GM19463 (cell line): ENCODE measurements around the gene ORC4.
"Not testable (repeated sequence)": the region's sequence is repeated elsewhere in the genome, so short reads cannot be mapped to it uniquely, and the experiment has no call there.

Experiments used
- ATAC-seq: cut with Tn5 transposase; IDR thresholded peaks from one replicate; pipeline ENCODE4 v1.9.1; 2021; ENCODE audit warnings: mild to moderate bottlenecking, moderate library complexity; ENCODE audit not compliant: unreplicated experiment

Gene ORC4

DNA sequence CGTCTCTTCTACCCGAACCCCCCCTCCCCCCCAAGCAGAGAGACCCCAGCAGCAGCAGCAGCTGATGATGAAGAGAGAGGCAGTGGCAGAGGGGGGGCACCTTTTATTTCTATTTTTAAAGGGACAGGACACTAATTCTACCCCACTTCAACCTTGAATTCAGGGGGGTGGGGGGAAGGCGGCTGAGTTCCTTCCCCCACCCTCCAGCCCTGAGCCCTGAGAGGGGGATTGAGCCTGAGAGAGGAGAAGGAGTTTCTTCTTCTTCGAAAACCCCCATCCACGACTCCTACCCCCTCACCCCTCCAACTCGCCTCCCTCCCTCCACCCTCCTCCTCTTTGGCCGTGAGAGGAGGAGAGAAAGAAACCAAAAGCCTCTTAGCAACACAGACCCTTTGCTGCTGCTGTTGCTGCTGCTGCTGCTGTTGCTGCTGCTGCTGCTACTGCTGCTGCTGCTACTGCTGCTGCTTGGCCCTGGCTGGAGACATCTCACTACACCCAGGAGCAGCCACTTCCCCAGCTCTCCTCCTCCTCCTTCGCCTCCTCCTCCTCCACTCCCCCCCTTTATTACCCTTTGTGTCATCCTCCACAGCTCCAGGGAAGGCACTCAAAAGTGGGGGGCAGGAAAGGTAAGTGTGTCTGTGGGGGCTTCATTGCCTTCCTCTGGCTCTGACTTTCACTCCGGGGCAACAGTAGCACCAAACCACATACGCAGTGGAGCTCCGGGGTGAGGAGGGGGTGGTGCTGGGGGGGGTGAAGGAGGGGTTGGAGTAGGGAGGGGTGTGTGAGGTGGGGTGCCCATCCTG is 723 bp upstream of the ORC4 start, which contains the start of gene MBD5:
Gene MBD5, plus strand, starts transcription at position 33 of the 803 bp plus-strand sequence.
- peak; percentile 33 for ATAC-seq

DNA sequence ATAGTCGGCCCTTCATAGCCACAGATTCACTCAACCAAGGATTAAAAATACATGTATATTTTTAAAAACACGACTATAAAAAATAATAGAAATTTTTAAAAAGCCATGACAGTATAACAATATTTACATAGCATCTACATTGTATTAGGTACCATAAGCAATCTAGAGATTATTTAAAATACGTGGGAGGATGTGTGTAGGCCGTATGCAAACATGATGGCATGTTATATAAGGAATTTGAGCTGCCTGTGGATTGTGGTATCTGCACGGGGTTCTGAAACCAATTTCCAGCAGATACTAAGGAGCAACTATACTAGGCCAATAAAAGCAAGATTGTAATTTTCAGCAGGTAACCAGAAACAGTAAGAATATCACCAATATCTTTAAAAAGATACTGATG is 5.9 kb downstream of the ORC4 start:
- no peak for ATAC-seq

- ATAC-seq, result no peak
Measured at GRCh38 chr2:148013876-148014275, 6.7 kb downstream of the ORC4 start.

- ATAC-seq, result not testable (repeated sequence)
Measured at GRCh38 chr2:148008411-148008810, 12.1 kb downstream of the ORC4 start.

DNA sequence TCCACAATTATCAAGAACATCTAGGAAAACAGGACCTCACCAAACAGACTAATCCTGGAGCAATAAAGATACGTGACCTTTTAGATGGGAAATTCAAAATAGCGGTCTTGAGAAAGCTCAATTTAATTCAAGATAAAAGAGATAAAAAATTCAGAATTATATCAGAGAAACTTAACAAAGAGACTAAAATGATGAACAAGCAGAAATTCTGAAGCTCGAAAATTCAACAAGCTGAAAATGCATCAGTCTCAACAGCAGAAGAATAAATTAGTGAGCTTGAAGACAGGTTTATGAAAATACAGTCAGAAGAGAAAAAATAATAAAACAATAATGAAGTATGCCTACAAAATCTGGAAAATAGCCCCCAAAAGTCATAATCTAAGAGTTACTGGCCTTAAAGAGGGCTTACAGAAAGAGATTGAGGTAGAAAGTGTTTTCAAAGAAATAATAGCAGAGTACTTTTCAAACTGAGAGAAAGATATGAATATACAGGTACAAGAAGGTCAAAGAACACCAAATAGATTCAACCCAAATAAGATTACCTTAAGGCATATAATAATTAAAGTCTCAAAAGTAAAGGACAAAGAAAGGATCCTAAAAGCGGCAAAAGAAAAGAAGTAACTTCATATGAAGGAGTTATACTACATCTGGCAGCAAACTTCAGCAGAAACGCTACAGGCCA is 13.2 kb downstream of the ORC4 start:
- ATAC-seq, result no peak

DNA sequence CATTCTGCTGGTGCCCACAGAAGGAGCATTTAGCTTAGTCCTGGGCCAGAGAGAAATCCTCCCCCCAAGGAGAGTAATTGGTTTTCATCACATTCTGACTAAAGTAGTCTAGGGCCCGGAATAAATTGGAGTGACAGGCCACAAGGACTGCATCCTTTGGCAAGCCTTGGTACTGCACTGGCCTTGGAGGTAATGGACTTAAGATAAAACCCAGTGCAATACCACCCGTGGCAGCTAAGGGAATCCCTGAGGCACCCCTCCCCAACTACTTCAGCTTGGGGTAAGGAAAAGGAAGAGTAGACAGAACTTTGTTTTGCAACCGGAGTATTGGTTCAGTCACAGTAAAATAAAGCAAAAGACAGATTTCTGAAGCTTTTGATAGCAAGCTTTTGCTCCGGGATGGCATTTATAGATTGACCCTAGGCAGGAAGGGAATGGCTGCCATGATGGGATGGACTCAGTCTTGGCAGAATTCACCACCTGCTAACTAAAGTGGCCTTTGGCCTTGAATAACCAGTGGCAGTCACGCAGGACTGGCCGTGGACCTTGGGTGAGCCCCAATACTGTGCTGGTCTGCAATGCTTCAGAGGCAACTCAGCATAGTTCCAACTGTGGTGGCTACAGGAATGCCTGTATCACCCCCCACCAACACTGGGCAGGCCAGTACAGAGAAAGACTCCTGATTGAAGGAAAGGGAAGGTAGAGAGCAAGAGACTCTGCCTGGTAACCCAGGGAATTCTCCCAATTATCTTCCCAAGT is 14.1 kb downstream of the ORC4 start:
- no peak for ATAC-seq

DNA sequence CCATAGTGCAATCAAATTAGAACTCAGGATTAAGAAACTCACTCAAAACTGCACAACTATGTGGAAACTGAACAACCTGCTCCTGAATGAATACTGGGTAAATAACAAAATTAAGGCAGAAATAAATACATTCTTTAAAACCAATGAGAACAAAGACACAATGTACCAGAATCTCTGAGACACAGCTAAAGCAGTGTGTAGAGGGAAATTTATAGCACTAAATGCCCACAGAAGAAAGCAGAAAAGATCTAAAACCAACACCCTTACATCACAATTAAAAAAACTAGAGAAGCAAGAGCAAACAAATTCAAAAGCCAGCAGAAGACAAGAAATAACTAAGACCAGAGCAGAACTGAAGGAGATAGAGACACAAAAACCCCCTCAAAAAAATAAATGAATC is 18.1 kb downstream of the ORC4 start:
- not testable (repeated sequence) for ATAC-seq

- no peak for ATAC-seq
Measured at GRCh38 chr2:148000095-148000494, 20.4 kb downstream of the ORC4 start.

DNA sequence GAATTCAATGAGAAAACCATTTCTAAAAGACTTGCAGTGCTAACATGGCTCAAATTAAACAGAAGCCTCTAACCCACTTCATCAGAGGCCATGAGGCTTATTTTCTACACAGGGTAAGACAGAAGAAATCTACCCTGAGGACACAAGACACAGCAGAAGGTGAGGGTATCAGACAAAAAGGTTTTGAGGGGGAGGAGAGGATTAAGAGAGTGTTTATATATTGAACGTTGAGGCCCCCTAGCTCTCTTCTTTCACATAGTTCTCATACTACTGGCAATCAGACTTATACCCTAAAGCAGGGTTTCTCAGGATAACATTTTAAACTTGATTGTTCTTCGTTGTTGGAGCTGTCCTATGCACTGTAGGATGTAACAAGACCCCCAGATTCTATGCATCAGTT is 21.4 kb downstream of the ORC4 start:
- no peak for ATAC-seq

GRCh38 chr2:147998203-147998602 is 22.3 kb downstream of the ORC4 start:
- no peak for ATAC-seq

DNA sequence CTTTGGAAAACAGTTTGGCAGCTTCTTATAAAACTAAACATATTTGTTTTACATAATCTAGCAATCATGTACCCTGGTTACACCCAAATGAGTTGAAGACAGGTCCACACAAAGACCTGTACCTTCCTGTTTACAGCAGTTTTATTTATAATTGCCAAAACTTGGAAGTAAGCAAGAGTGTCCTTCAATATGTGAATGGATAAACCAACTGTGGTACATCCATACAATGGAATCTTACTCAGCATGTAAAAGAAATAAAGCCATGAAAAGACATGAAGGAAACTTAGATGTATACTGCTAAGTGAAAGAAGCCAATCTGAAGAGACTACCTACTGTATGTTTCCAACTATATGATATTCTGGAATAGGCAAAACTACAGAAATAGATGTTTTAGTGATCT is 23.7 kb downstream of the ORC4 start:
- no peak for ATAC-seq

- not testable (repeated sequence) for ATAC-seq
Measured at GRCh38 chr2:147994965-147995364, 25.6 kb downstream of the ORC4 start.

- peak; percentile 84 for ATAC-seq
Measured at GRCh38 chr2:147989809-147990403, 30.6 kb downstream of the ORC4 start.

DNA sequence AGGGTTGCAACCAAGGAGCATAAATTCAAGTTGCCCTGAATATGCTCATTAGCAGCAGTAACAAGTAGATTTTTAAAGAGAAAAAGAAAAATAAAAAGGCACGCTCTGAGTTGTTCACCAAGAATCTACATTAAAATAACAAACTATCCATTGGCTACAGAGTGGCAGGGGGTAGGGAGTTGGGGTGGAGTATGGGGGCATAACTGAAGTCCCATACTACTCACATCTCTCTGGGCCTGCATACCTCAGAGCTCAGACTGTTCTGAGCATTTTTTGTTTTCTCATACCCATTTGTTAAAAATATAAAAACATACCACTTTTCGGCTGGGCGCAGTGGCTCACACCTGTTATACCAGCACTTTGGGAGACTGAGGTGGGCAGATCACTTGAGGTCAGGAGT is 31.4 kb downstream of the ORC4 start:
- ATAC-seq, result no peak

DNA sequence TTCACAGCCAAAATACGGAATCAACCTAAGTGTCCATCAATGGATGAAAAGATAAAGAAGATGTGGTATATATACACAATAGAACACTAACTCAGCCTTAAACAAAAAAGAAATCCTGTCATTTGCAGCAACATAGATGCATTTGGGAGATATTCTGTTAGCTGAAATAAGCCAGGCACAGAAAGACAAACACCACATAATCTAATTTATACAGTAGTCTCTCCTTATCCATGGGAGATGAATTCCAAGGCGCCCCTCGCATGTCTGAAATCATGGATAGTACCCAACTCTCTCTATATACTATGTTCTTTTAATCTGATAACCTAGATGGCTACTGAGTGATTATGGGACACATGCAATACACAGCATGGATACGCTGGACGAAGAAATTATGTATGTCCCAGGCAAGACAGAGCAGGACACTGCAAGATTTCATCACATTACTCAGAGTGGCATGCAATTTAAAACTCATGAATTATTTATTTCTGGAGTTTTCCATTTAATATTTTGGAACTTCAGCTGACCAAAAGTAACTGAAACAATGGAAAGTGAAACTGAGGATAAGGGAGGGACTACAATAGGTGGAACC is 39.5 kb downstream of the ORC4 start:
- ATAC-seq, result no peak

- ATAC-seq, result no peak
Measured at GRCh38 chr2:147977679-147978078, 42.9 kb downstream of the ORC4 start.

GRCh38 chr2:147976102-147976501 is 44.4 kb downstream of the ORC4 start:
- no peak for ATAC-seq

GRCh38 chr2:147968571-147968970 is 52.0 kb downstream of the ORC4 start:
- ATAC-seq, result no peak

DNA sequence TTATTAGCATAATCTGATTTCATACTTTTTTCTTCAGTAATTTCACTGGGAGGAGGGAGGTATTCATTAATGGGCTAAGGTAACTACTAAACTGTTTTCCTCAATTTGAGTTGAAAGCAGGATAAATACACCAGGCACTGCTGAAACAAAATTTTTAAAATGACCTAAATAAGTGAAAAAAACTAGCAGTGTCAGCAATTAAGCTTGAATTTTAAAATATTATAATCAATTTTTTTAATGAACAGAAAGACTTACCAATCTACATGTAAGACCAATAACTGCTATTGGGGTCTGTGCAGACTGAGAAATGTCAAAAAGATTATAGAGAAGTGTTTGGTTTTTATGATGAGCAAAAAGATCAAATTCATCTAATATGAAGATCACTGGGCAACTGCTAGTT is 68.4 kb downstream of the ORC4 start:
- ATAC-seq, result no peak

DNA sequence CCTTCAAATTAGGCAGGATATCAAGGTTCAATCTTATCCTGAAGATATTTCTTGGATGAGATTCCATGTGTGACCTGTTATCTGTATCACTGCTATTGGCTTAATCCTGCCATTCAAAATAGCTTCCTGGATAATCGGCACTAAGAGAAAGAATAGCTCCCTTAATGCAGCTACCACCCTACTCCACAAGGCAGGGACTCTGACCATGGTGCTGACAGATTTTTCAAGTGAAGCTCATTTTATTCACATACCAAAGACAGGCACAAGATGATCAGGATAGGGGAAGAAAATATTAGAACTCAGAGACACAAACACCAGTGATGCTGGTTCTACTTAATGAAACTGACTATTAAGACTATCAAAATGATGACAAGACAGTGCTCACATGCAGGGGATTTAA is 74.9 kb downstream of the ORC4 start:
- no peak for ATAC-seq

DNA sequence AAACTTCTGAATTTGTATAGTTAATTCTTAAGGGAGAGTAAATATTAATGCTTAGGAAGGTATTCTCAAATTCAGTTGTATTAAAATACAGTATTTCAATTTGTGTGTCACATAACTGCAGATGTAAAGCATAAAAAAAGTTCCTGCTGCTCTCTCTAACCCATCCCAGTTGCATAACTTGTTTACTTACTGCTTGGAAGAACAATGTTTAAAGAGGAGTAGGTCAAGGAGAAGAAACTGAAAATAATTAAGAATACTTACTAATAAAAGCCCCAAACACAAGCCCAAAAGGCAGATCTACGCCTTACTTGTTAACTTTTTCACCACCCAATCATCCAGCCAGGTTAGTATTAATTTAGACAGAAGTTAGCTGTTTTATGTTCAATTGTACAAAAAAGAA is 81.2 kb downstream of the ORC4 start:
- no peak for ATAC-seq
